SK-N-SH treated with all-trans-retinoic acid at 6 μM for 48 hours (cell line): ENCODE data around the gene PRCC.

Experiments
- CSRNP3 ChIP-seq: fragments of 250-450 bp; sonication (Bioruptor Pico); IDR thresholded peaks from 2 replicates; pipeline ENCODE4 v1.5.1; 2021; ENCODE audit warnings: mild to moderate bottlenecking, moderate library complexity
- GLIS3 ChIP-seq: fragments of 250-450 bp; sonication (Bioruptor Pico); IDR thresholded peaks from 2 replicates; pipeline ENCODE4 v1.5.0; 2020; ENCODE audit warnings: mild to moderate bottlenecking, moderate library complexity
- ISL1 ChIP-seq: fragments of 250-450 bp; sonication (Bioruptor Pico); IDR thresholded peaks from 2 replicates; pipeline ENCODE4 v2.1.2; 2022; ENCODE audit warnings: mild to moderate bottlenecking, moderate library complexity
- RARB ChIP-seq: fragments of 250-450 bp; sonication (Bioruptor Pico); IDR thresholded peaks from 2 replicates; pipeline ENCODE4 v1.8.0; 2021; ENCODE audit warnings: mild to moderate bottlenecking, moderate library complexity
- SNAI2 ChIP-seq: fragments of 250-450 bp; sonication (Bioruptor Pico); IDR thresholded peaks from 2 replicates; pipeline ENCODE4 v1.5.0; 2020; ENCODE audit warnings: mild to moderate bottlenecking, moderate library complexity
- TCF4 ChIP-seq: fragments of 250-450 bp; sonication (Bioruptor Pico); IDR thresholded peaks from 2 replicates; pipeline ENCODE4 v1.8.0; 2021; ENCODE audit warnings: mild to moderate bottlenecking, moderate library complexity, borderline replicate concordance
- TOX ChIP-seq: fragments of 250-450 bp; sonication (Bioruptor Pico); IDR thresholded peaks from 2 replicates; pipeline ENCODE4 v1.8.0; 2021; ENCODE audit warnings: mild to moderate bottlenecking, moderate library complexity, borderline replicate concordance
- ZFP3 ChIP-seq: fragments of 250-450 bp; sonication (Bioruptor Pico); IDR thresholded peaks from 2 replicates; pipeline ENCODE4 v1.5.0; 2020; ENCODE audit warnings: mild to moderate bottlenecking, moderate library complexity
- ZNF565 ChIP-seq: fragments of 450-650 bp; formaldehyde crosslinking; conservative IDR thresholded peaks from 2 replicates; pipeline ENCODE4 v1.5.0; 2020; ENCODE audit warnings: low read depth, mild to moderate bottlenecking, moderate library complexity

- TF ChIP-seq RARB (CRISPR knock-in tag) (no peak), SNAI2 (CRISPR knock-in tag) (no peak), ZFP3 (no peak), TOX (CRISPR knock-in tag) (no peak), CSRNP3 (CRISPR knock-in tag) (no peak), ISL1 (CRISPR knock-in tag) (no peak), TCF4 (CRISPR knock-in tag) (no peak), ZNF565 (CRISPR knock-in tag) (no peak), GLIS3 (CRISPR knock-in tag) (no peak)
Observed at GRCh38 chr1:156811168-156811567, 43.8 kb downstream of the PRCC start.
